Measurements from ENCODE around the gene WIZ.

DNA sequence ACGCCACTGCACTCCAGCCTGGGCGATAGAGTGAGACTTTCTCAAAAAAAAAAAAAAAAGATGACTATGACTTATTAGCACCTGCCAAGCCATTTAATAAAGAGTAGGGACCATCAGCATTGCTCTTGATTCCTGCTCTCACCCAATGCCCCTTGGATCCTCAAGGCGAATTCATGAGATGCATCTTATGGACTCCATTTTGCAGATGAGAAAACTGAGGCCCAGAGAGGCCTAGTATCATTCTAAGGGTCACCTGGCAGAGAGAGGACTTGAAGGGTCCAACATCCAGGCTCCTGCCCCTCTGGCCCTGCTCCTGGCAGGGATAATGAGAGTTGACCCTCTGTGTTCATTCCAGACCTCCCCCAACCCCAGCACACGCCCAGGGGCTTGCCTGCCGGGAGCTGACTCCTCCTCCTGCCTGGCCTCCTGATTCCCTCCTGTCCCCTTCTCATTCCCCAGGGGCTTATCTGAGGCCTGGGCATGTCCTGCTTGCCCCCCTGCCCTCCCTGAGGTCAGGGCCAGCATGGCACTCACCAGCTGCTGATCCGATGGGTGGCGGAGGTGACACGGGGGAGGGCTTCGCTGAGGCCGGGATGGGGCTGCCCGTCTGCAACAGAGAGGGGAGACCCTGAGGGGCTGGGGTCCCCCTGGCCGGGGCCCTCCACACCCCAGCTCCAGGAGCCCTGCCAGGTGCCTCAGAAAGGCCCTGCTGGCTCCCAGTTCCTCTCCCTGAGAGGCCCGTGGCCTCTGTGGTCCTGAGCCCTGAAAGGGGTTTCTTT lies 7.4 kb downstream of the WIZ start:
- TF ChIP-seq, protein P1, sequence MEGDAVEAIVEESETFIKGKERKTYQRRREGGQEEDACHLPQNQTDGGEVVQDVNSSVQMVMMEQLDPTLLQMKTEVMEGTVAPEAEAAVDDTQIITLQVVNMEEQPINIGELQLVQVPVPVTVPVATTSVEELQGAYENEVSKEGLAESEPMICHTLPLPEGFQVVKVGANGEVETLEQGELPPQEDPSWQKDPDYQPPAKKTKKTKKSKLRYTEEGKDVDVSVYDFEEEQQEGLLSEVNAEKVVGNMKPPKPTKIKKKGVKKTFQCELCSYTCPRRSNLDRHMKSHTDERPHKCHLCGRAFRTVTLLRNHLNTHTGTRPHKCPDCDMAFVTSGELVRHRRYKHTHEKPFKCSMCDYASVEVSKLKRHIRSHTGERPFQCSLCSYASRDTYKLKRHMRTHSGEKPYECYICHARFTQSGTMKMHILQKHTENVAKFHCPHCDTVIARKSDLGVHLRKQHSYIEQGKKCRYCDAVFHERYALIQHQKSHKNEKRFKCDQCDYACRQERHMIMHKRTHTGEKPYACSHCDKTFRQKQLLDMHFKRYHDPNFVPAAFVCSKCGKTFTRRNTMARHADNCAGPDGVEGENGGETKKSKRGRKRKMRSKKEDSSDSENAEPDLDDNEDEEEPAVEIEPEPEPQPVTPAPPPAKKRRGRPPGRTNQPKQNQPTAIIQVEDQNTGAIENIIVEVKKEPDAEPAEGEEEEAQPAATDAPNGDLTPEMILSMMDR (IDR thresholded peaks at IDR 0.05; ENCODE audit: low read depth, low read length, poor library complexity, severe bottlenecking): no peak
- TF ChIP-seq EZH2phosphoT487 (IDR thresholded peaks at IDR 0.05; ENCODE audit: borderline replicate concordance, low read length): no peak

Measured in DOHH2 (cell line).